ENCODE results near the gene A1CF.

DNA sequence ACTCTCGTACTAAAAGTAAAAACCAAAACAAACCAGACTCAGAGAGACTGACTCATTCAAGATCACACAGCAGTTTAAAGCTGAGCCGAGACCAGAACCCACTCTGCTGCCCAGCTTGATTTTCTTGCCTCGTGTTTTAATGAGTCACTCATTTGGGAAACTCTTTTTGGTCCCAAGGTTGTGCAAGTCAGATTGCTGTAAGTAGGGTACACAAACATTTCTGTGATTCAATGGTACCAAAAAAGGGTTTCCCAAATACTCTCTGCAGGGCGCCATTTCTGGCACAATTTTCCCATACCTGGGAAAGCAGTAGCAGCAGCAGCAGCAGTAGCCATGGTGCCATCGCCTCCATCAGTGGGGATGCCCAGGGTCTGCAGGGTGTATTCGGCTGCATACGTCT lies 75.8 kb downstream of the A1CF start:
- TF ChIP-seq PHF8 (IDR thresholded peaks at IDR 0.05; ENCODE audit: borderline replicate concordance, low read depth) (no peak), GATA3 (IDR thresholded peaks at IDR 0.05; ENCODE audit: borderline replicate concordance) (no peak), ESRRA (IDR thresholded peaks at IDR 0.05; ENCODE audit: borderline replicate concordance, low read length) (no peak), EP300 (IDR thresholded peaks at IDR 0.05) (no peak), POLR2A (IDR thresholded peaks at IDR 0.05; ENCODE audit: low read length) (no peak), EHMT2 (IDR thresholded peaks at IDR 0.05; ENCODE audit: low read depth) (no peak)
- TF ChIP-seq, protein P1, sequence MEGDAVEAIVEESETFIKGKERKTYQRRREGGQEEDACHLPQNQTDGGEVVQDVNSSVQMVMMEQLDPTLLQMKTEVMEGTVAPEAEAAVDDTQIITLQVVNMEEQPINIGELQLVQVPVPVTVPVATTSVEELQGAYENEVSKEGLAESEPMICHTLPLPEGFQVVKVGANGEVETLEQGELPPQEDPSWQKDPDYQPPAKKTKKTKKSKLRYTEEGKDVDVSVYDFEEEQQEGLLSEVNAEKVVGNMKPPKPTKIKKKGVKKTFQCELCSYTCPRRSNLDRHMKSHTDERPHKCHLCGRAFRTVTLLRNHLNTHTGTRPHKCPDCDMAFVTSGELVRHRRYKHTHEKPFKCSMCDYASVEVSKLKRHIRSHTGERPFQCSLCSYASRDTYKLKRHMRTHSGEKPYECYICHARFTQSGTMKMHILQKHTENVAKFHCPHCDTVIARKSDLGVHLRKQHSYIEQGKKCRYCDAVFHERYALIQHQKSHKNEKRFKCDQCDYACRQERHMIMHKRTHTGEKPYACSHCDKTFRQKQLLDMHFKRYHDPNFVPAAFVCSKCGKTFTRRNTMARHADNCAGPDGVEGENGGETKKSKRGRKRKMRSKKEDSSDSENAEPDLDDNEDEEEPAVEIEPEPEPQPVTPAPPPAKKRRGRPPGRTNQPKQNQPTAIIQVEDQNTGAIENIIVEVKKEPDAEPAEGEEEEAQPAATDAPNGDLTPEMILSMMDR (IDR thresholded peaks at IDR 0.05), result no peak
